GM19463 (cell line): Measurements from ENCODE around the gene AGR3.

Experiments used
- ATAC-seq: cut with Tn5 transposase; IDR thresholded peaks from one replicate; pipeline ENCODE4 v1.9.1; 2021; ENCODE audit warnings: mild to moderate bottlenecking, moderate library complexity; ENCODE audit not compliant: unreplicated experiment

Gene AGR3

GRCh38 chr7:16838386-16838785 is 43.4 kb downstream of the AGR3 start:
- ATAC-seq = no peak

DNA sequence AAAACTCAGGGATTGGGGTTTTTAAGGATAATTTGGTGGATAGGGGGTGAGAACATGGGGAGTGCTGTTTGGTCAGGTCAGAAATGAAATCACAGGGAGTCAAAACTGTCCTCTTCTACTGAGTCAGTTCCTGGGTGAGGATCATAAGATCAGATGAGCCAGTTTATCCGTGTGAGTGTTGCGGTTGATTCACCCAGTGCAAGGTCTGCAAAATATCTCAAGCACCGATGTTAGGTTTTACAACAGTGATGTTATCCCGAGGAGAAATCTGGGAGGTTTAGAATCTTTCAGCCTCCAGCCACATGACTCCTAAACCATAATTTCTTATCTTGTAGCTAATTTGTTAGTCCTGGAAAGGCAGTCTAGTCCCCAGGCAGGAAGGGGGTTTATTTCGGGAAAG is 45.3 kb downstream of the AGR3 start:
- ATAC-seq = no peak

- ATAC-seq = no peak
Observed at GRCh38 chr7:16833373-16833772, 48.4 kb downstream of the AGR3 start.

- ATAC-seq = no peak
Observed at GRCh38 chr7:16826060-16826459, 55.7 kb downstream of the AGR3 start.

- no peak for ATAC-seq
Observed at GRCh38 chr7:16822029-16822428, 59.8 kb downstream of the AGR3 start.

DNA sequence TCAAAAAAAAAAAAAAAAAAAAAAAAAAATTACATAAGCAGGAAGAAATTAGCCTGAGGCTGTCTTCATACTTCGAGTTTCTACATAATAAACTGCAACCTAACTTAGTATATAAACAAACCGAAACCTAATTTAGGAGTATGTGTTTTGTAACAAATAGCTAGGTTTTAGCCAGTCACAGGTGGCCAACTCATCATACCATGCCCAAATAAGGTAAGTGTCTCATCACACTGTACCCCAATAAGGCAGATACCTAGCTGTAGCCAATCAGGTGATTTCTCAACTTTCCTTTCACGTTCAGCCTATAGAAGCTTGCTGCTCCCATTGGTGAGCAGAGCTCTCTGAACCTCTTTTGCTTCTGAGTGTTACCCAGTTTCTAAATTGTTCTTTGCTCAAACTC is 63.1 kb downstream of the AGR3 start:
- no peak for ATAC-seq

DNA sequence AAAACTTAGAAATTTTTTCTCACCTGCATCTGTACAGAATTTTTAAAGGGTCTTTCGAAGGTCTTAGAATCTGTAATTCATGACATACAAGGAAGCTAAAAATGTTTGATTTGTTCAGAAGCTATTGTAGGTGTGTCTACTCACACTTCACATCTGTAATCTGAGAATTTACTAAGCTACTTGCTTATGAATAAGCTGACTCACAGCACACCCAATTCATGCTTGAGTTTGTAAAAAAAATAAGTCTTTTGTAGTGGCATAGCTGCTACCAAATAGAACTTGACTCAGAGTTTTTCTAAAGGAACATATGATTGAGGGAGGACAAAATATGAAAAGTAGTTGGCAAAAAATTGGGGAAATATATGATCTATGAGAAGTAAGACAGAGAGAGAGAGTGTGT is 64.2 kb downstream of the AGR3 start:
- no peak for ATAC-seq

GRCh38 chr7:16816824-16817223 is 65.0 kb downstream of the AGR3 start:
- no peak for ATAC-seq

DNA sequence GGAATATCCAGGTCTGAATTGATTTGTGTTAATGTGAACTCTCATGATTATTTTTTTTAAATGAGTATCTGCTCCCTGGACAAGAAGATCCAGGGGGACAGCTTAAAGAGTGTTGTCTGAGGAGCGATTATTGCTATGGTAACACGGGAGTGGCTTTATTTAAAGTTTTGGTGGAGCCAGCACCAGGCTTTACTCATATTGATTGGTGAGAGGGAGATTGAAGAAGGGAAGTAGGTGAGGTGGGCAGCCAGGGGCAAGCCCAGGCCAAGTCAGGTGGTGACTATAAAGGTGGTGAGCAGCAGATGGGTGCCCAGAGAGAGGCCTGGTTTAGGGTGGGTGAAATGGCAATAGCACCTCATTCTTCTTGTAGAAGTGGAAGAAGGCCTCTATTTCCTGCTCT is 66.8 kb downstream of the AGR3 start:
- ATAC-seq = no peak

- ATAC-seq = no peak
Observed at GRCh38 chr7:16813232-16813616, 68.6 kb downstream of the AGR3 start.

DNA sequence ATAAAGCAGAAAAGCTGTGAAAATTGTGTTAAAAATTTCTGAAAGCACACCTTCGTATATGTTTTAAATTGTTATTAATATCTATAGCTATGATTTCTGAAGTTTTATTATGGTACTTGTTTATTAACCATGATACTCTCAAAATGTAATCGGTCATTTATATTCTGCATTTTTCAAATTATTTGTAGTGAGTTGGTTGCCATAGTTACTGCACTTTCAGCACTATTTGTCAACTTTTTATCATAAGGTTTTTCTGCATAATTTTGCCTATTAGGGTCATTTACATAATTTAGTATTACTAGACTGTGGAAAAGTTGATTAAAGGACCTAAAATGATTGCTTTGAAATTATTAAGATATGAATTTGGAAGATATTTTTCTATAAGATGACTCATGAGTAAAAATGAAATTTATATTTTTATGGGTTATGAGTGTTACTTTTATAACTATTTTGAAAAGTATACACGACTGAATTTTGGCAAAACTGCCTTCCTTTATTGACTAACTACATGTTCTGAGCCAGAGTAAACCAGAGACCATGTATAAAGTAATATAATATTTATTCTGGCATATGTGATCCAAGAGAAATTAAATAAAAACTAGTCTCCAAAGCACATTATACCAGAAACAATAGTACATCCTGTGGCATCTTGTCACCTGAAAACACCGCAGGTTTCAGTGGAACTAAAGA is 69.1 kb downstream of the AGR3 start:
- ATAC-seq = no peak

DNA sequence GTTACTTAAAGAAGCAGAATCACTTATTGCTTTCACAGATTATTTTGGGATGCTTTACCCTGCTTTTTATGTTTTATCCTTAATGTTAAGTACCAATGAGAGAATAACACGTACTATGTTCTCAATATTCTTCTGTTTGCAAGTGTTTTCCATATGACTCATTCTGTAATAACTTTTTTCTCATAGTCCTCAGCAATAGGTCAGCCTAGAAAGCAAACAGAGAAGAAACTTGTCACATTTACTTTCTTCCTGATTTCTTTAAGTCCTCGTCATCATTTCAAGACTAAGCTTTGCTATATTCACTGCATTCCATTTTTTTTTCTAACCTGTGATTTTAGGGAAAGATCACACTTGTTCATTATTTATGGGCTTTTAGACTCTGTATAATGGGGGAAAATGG is 70.2 kb downstream of the AGR3 start:
- ATAC-seq = no peak

DNA sequence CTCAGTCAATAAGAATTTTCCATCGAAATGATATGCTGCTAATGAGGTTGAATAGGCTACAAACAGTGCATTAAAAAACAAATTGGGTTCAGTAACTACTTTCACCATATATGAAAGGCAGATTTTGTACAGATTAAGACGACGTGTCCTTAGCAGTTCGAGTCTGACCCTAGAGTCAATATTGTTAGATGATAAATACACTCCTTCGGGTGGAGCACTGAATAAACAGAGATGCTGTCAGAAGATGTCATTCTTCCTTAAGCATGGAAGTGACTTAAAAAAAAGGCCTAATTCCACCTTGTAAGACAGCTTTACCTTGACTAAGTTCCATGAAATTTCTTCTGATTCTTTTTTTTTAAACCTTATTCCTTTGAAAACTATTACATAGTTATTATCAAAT is 71.2 kb downstream of the AGR3 start:
- ATAC-seq = no peak

DNA sequence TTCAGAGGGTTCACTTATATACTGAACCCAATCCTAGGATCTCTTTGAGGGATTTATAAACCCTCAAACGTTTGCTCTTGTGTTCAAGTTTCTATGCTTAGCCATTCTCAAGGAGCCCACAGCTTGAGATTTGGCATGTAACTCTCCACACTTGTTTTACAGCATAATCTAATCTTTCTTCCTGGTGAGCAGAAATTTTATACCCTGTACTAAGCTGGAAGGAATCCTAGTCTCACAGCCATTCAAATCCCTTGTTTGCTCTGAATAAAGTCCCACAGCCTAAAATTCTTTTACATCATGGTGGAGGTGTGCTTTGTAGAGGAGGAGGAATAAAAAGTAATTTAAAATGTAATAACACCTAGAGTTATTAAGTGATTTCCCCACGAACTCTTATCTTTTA is 71.7 kb downstream of the AGR3 start:
- ATAC-seq = no peak
